Mesenchymal stem cell (in vitro differentiated cells and primary cell): Measurements from ENCODE around the gene TSC2.

ENCODE experiments used
- DNase-seq: peaks from one replicate; pipeline ENCODE4 v3.0.0-alpha.2; 2013
- H2AFZ ChIP-seq: one replicate; pipeline ENCODE4 v1.6.1; 2013; ENCODE audit warnings: low read depth, mild to moderate bottlenecking, control low read depth, inconsistent platforms, low read length, moderate library complexity
- H2AK5ac ChIP-seq: 2 replicates; pipeline ENCODE4 v1.6.1; 2013; ENCODE audit warnings: low read length, moderate library complexity, mild to moderate bottlenecking, inconsistent platforms; ENCODE audit not compliant: severe bottlenecking
- H2BK120ac ChIP-seq: one replicate; pipeline ENCODE4 v1.6.1; 2013; ENCODE audit warnings: low read depth, mild to moderate bottlenecking, inconsistent platforms, low read length, moderate library complexity
- H2BK12ac ChIP-seq, 2 experiments: one replicate each; pipeline ENCODE4 v1.6.1; 2013; ENCODE audit warnings: inconsistent platforms in 2 of 2, low read length in 2 of 2, mild to moderate bottlenecking in 2 of 2, moderate library complexity in 2 of 2, control low read depth in 1 of 2
- H2BK15ac ChIP-seq: one replicate; pipeline ENCODE4 v1.6.1; 2013; ENCODE audit warnings: mild to moderate bottlenecking, low read depth, inconsistent platforms; ENCODE audit not compliant: poor library complexity, severe bottlenecking
- H2BK5ac ChIP-seq: 2 replicates; pipeline ENCODE4 v1.6.1; 2013; ENCODE audit warnings: low read depth, mild to moderate bottlenecking, low read length, control low read depth, inconsistent platforms; ENCODE audit not compliant: poor library complexity, severe bottlenecking
- H3K14ac ChIP-seq, 2 experiments: one replicate each; pipeline ENCODE4 v1.6.1; 2013; ENCODE audit warnings: inconsistent platforms in 2 of 2, low read length in 2 of 2, control low read depth in 1 of 2, mild to moderate bottlenecking in 1 of 2, moderate library complexity in 1 of 2
- H3K18ac ChIP-seq, 2 experiments: one replicate each; pipeline ENCODE4 v1.6.1; 2013; ENCODE audit warnings: inconsistent platforms in 2 of 2, low read length in 2 of 2, control low read depth in 1 of 2, low read depth in 1 of 2, mild to moderate bottlenecking in 1 of 2
- H3K23ac ChIP-seq, 2 experiments: one replicate each; pipeline ENCODE4 v1.6.1; 2013; ENCODE audit warnings: inconsistent platforms in 2 of 2, low read length in 2 of 2, mild to moderate bottlenecking in 2 of 2, moderate library complexity in 2 of 2, control low read depth in 1 of 2
- H3K27ac ChIP-seq: 2 replicates; pipeline ENCODE4 v1.5.1; 2013; ENCODE audit warnings: mild to moderate bottlenecking, moderate library complexity, low read length, control low read depth, inconsistent platforms; ENCODE audit not compliant: poor library complexity, severe bottlenecking
- H3K27me3 ChIP-seq, 2 experiments: 2 replicates each; pipeline versions ENCODE4 v1.6.1 to v1.7.0; 2013; ENCODE audit warnings: low read length in 2 of 2, mild to moderate bottlenecking in 2 of 2, moderate library complexity in 2 of 2, control low read depth in 1 of 2, inconsistent platforms in 1 of 2; ENCODE audit not compliant: control insufficient read depth in 1 of 2, insufficient read depth in 1 of 2
- H3K36me3 ChIP-seq, 2 experiments: 2 replicates each; pipeline versions ENCODE4 v1.6.1 to v1.7.0; 2013; ENCODE audit warnings: low read length in 2 of 2, control low read depth in 1 of 2, inconsistent platforms in 1 of 2, low read depth in 1 of 2, mild to moderate bottlenecking in 1 of 2; ENCODE audit not compliant: insufficient read depth in 2 of 2, control insufficient read depth in 1 of 2
- H3K4ac ChIP-seq, 2 experiments: one replicate each; pipeline ENCODE4 v1.6.1; 2013; ENCODE audit warnings: inconsistent platforms in 2 of 2, low read length in 2 of 2, mild to moderate bottlenecking in 2 of 2, moderate library complexity in 2 of 2, control low read depth in 1 of 2, low read depth in 1 of 2
- H3K4me1 ChIP-seq: 2 replicates; pipeline ENCODE4 v1.6.1; 2013; ENCODE audit warnings: low read depth, low read length, control low read depth; ENCODE audit not compliant: control insufficient read depth, insufficient read depth
- H3K4me2 ChIP-seq: 2 replicates; pipeline ENCODE4 v1.6.1; 2013; ENCODE audit warnings: low read length, mild to moderate bottlenecking, inconsistent platforms; ENCODE audit not compliant: poor library complexity, severe bottlenecking
- H3K4me3 ChIP-seq, 2 experiments: 2 replicates each; pipeline versions ENCODE4 v1.5.1 to v1.7.0; 2013; ENCODE audit warnings: low read length in 2 of 2, mild to moderate bottlenecking in 2 of 2, control low read depth in 1 of 2, low read depth in 1 of 2; ENCODE audit not compliant: insufficient read depth in 1 of 2
- H3K79me1 ChIP-seq: replicated peaks from 2 replicates; pipeline ENCODE4 v1.6.1; 2013; ENCODE audit warnings: mild to moderate bottlenecking, control low read depth, low read length, inconsistent platforms; ENCODE audit not compliant: poor library complexity, severe bottlenecking
- H3K9ac ChIP-seq: 2 replicates; pipeline ENCODE4 v1.7.0; 2013; ENCODE audit warnings: mild to moderate bottlenecking, low read length, moderate library complexity
- H3K9me3 ChIP-seq: 2 replicates; pipeline ENCODE4 v1.7.0; 2013; ENCODE audit warnings: mild to moderate bottlenecking, low read length; ENCODE audit not compliant: control insufficient read depth
- H4K8ac ChIP-seq: one replicate; pipeline ENCODE4 v1.6.1; 2013; ENCODE audit warnings: inconsistent platforms, mild to moderate bottlenecking, low read length, moderate library complexity
- H4K91ac ChIP-seq: one replicate; pipeline ENCODE4 v1.6.1; 2013; ENCODE audit warnings: mild to moderate bottlenecking, low read length, inconsistent platforms
- WGBS: methylation state at CpG from one replicate; pipeline ENCODE4 v1.1.7; 2013; ENCODE audit warnings: mixed read lengths; 5-methylcytosine and 5-hydroxymethylcytosine counted together

TSC2 gene

DNA sequence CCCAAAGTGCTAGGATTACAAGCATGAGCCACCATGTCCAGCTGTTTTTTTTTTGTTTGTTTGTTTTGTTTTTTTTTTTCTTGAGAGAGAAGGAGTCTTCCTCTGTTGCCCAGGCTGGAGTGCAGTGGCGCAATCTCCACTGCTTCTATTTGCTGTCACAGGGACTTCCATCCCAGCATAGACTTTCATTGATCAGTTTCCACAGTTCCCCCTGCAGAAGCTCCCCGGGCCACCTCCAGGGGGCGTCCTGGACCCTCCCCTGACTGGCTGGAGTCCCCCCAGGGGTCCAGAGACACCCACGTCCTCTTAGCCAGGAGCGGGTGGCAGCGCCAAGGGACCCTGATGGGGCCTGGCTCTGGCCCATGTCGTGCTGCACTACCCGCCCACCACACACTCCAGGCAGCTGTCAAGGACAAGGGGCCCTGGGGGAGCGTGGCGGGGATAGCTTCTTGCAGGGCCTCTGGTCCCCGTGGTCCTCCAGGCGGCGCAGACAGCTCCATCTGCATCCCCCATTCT lies 31.3 kb upstream of the TSC2 start:
- no peak overlapping the region for H2BK12ac ChIP-seq
- WGBS: 50% methylated on average over 13 of the region's 13 CpGs
- H3K4me2 ChIP-seq: no peak overlapping the region
- H4K91ac ChIP-seq: no peak overlapping the region
- H3K27ac ChIP-seq: no peak overlapping the region
- H3K23ac ChIP-seq: no peak overlapping the region
- no peak overlapping the region for H3K14ac ChIP-seq
- peaks cover 21 to 30% of the 10 kb centered on the region in 2 experiments for H3K27me3 ChIP-seq
- H3K9me3 ChIP-seq: no peaks in the 10 kb centered on the region
- no peak overlapping the region for H4K8ac ChIP-seq
- H3K4ac ChIP-seq: no peak overlapping the region
- no peak overlapping the region for H2BK5ac ChIP-seq
- H2AFZ ChIP-seq: no peak overlapping the region
- H3K79me1 ChIP-seq: no peaks in the 10 kb centered on the region
- H3K9ac ChIP-seq: no peak overlapping the region
- no peak overlapping the region for H2BK120ac ChIP-seq
- H3K4me1 ChIP-seq: peaks cover 17% of the 10 kb centered on the region
- no peak overlapping the region for H2AK5ac ChIP-seq
- H3K36me3 ChIP-seq: no peaks in the 10 kb centered on the region
- H3K18ac ChIP-seq: no peak overlapping the region
- DNase-seq: no peak
- H2BK15ac ChIP-seq: no peak overlapping the region
- H3K4me3 ChIP-seq: no peak overlapping the region

DNA sequence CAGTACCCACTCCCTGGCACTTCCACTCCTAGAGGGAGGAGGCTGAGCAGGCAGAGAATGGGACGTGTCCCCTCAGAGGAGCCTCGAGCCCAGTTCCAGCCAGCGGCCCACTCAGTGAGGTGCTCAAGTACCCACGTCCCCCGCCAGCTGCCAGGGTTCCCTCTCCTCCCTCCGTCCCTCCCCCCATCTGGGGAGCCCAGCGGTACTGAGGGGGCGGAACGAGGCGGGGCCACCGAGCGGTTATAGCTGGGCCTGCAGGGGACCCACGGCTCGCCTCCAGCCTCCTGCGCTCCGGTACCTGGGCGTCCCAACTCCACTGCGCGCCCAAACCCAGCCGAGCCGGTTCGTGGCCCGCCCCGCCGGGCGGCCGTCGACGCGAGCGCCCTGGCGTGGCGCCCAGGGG lies 28.3 kb upstream of the TSC2 start, which contains the start of gene NPW:
TSS of gene NPW (plus strand) at position 268 of the 403 bp plus-strand sequence.
- H3K4me1 ChIP-seq: peaks cover 34% of the 10 kb centered on the region

DNA sequence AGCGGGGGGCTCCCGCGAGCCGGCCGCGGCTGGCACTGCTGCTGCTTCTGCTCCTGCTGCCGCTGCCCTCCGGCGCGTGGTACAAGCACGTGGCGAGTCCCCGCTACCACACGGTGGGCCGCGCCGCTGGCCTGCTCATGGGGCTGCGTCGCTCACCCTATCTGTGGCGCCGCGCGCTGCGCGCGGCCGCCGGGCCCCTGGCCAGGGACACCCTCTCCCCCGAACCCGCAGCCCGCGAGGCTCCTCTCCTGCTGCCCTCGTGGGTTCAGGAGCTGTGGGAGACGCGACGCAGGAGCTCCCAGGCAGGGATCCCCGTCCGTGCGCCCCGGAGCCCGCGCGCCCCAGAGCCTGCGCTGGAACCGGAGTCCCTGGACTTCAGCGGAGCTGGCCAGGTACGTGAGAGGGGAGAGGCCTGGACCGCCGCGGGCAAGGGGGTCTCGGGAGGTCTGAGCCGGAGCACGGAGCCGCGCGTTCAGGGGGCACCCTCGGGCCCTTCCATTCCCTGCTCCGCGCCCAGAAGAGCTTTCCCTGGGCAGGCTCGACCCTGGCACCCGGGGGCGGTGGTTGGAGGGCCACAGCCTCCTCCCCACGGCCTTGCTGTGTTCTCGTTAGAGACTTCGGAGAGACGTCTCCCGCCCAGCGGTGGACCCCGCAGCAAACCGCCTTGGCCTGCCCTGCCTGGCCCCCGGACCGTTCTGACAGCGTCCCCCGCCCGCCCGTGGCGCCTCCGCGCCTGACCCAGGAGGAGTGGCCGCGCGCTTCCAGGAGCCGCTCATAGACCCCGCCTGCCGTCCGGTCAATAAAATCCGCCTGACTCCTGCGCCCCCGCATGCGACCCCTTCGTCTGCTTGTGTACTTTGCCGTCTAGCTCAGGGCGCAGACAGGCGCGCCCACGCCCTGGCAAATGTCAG lies 27.6 kb upstream of the TSC2 start:
- H3K79me1 ChIP-seq: no peaks in the 10 kb centered on the region
- H4K91ac ChIP-seq: no peak overlapping the region
- no peaks in the 10 kb centered on the region for H3K9me3 ChIP-seq
- H3K27ac ChIP-seq: no peak overlapping the region
- no peak overlapping the region for H2BK120ac ChIP-seq
- H3K23ac ChIP-seq: peak overlapping the region in 1 of 2 experiments; percentile 68
- H3K36me3 ChIP-seq: no peaks in the 10 kb centered on the region
- peak overlapping the region; percentile 38 for H4K8ac ChIP-seq
- H2AFZ ChIP-seq: no peak overlapping the region
- H3K4me2 ChIP-seq: peak overlapping the region; percentile 50
- H3K4me1 ChIP-seq: peaks cover 34% of the 10 kb centered on the region
- H2BK12ac ChIP-seq: peak overlapping the region in 1 of 2 experiments; percentile 68
- peak overlapping the region in 1 of 2 experiments; percentile 26 for H3K4ac ChIP-seq
- WGBS: 5% methylated on average over 86 of the region's 96 CpGs
- no peak overlapping the region for H3K9ac ChIP-seq
- no peak overlapping the region for H3K14ac ChIP-seq
- peaks cover 21 to 33% of the 10 kb centered on the region in 2 experiments for H3K27me3 ChIP-seq
- H3K4me3 ChIP-seq: peak overlapping the region in 1 of 2 experiments; percentile 20
- H2BK5ac ChIP-seq: no peak overlapping the region
- peak; percentile 20 for DNase-seq
- H3K18ac ChIP-seq: peak overlapping the region in 1 of 2 experiments; percentile 29
- H2BK15ac ChIP-seq: peak overlapping the region; percentile 40
- no peak overlapping the region for H2AK5ac ChIP-seq

More for the DNA sequence above, 28.3 kb upstream of the TSC2 start, which contains the start of gene NPW:
- no peaks in the 10 kb centered on the region for H3K36me3 ChIP-seq
- H3K18ac ChIP-seq: peak within 1 kb of the TSS in 1 of 2 experiments; percentile 29
- peak within 1 kb of the TSS; percentile 50 for H3K4me2 ChIP-seq
- H4K91ac ChIP-seq: no peak within 1 kb of the TSS
- H2AK5ac ChIP-seq: no peak within 1 kb of the TSS
- peak within 1 kb of the TSS; percentile 38 for H4K8ac ChIP-seq
- 7% methylated on average over 32 of the region's 33 CpGs for WGBS
- H3K9ac ChIP-seq: no peak within 1 kb of the TSS
- no peak within 1 kb of the TSS for H3K27ac ChIP-seq
- no peak within 1 kb of the TSS for H2BK120ac ChIP-seq
- H3K14ac ChIP-seq: peak within 1 kb of the TSS in 1 of 2 experiments; percentile 75
- peak within 1 kb of the TSS; percentile 40 for H2BK15ac ChIP-seq
- peak within 1 kb of the TSS in 1 of 2 experiments; percentile 68 for H2BK12ac ChIP-seq
- no peak within 1 kb of the TSS for H2BK5ac ChIP-seq
- no peak within 1 kb of the TSS for H2AFZ ChIP-seq
- peak within 1 kb of the TSS in 1 of 2 experiments; percentile 26 for H3K4ac ChIP-seq
- H3K79me1 ChIP-seq: no peaks in the 10 kb centered on the region
- H3K23ac ChIP-seq: peak within 1 kb of the TSS in 1 of 2 experiments; percentile 68
- no peaks in the 10 kb centered on the region for H3K9me3 ChIP-seq
- peaks cover 21 to 33% of the 10 kb centered on the region in 2 experiments for H3K27me3 ChIP-seq
- H3K4me3 ChIP-seq: peak within 1 kb of the TSS in 1 of 2 experiments; percentile 20
- DNase-seq: peak; percentile 13

GRCh38 chr16:2022723-2023091 lies 25.1 kb upstream of the TSC2 start:
- peak overlapping the region; percentile 62 for H4K91ac ChIP-seq
- H3K27me3 ChIP-seq: peaks cover 21 to 36% of the 10 kb centered on the region in 2 experiments
- no peaks in the 10 kb centered on the region for H3K79me1 ChIP-seq
- H2AFZ ChIP-seq: peak overlapping the region; percentile 76
- H3K9ac ChIP-seq: peak overlapping the region; percentile 52
- H3K4me3 ChIP-seq: peak overlapping the region; percentile 21 to 73
- H3K36me3 ChIP-seq: no peaks in the 10 kb centered on the region
- H4K8ac ChIP-seq: peak overlapping the region; percentile 91
- peak; percentile 85 for DNase-seq
- H3K4ac ChIP-seq: peak overlapping the region; percentile 63 to 80
- no peak overlapping the region for H3K23ac ChIP-seq
- peak overlapping the region; percentile 77 for H3K4me2 ChIP-seq
- H3K18ac ChIP-seq: peak overlapping the region; percentile 88 to 94
- H2BK12ac ChIP-seq: peak overlapping the region; percentile 26 to 79
- peak overlapping the region; percentile 68 for H3K27ac ChIP-seq
- H3K14ac ChIP-seq: peak overlapping the region in 1 of 2 experiments; percentile 69
- 4% methylated on average over 10 of the region's 14 CpGs for WGBS
- peak overlapping the region; percentile 45 for H2BK120ac ChIP-seq
- no peaks in the 10 kb centered on the region for H3K9me3 ChIP-seq
- H2BK15ac ChIP-seq: peak overlapping the region; percentile 49
- H2AK5ac ChIP-seq: no peak overlapping the region
- peaks cover 47% of the 10 kb centered on the region for H3K4me1 ChIP-seq
- H2BK5ac ChIP-seq: no peak overlapping the region
